Erythroblast (primary cell): ENCODE measurements around the gene DPH3.

Experiments used
- GATA1 ChIP-seq: IDR thresholded peaks from 2 replicates; pipeline ENCODE4 v1.6.1; 2011; ENCODE audit warnings: low read depth, mild to moderate bottlenecking, control low read depth, low read length, moderate library complexity
- POLR2A ChIP-seq: IDR thresholded peaks from 2 replicates; pipeline ENCODE4 v1.6.1; 2011; ENCODE audit warnings: mild to moderate bottlenecking, low read length

DNA sequence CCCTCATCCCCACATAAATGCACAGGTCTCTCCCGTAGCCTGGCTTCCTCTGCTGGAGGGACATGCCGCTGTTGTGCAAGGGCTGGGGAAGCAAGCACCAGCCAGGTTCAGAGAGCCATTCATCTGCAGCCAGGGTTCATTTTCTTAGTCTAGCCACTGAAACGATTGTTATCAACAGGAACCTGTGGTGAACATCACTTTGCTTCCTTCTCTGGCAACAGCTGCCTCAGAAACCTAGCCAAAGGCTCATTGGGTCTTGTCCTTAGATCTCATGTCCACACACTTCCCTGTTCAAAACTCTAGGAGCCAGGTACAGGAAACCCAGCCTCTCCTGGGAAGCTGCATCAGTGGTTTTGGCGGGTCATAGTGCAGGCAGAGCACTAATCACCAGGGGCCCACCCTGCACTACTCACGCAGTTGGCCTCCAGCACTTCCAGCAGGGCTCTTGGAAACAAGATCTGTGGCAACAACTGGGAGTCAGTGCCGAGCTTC, 47.3 kb upstream of the DPH3 start:
- TF ChIP-seq POLR2A (no peak), GATA1 (no peak)
